ENCODE measurements around the gene MCC.

- TF ChIP-seq, protein P1, sequence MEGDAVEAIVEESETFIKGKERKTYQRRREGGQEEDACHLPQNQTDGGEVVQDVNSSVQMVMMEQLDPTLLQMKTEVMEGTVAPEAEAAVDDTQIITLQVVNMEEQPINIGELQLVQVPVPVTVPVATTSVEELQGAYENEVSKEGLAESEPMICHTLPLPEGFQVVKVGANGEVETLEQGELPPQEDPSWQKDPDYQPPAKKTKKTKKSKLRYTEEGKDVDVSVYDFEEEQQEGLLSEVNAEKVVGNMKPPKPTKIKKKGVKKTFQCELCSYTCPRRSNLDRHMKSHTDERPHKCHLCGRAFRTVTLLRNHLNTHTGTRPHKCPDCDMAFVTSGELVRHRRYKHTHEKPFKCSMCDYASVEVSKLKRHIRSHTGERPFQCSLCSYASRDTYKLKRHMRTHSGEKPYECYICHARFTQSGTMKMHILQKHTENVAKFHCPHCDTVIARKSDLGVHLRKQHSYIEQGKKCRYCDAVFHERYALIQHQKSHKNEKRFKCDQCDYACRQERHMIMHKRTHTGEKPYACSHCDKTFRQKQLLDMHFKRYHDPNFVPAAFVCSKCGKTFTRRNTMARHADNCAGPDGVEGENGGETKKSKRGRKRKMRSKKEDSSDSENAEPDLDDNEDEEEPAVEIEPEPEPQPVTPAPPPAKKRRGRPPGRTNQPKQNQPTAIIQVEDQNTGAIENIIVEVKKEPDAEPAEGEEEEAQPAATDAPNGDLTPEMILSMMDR (IDR thresholded peaks at IDR 0.05): no peak
- no peak for TF ChIP-seq ZFX (IDR thresholded peaks at IDR 0.05; ENCODE audit: borderline replicate concordance)
Observed at GRCh38 chr5:113114559-113114958, 373.7 kb downstream of the MCC start.
